HG03025 (cell line): ENCODE results near the gene KLC1.

Experiments used
- ATAC-seq: cut with Tn5 transposase; IDR thresholded peaks from one replicate; pipeline ENCODE4 v1.9.1; 2021; ENCODE audit warnings: mild to moderate bottlenecking, moderate library complexity; ENCODE audit not compliant: unreplicated experiment, low FRiP score

The KLC1 gene

DNA sequence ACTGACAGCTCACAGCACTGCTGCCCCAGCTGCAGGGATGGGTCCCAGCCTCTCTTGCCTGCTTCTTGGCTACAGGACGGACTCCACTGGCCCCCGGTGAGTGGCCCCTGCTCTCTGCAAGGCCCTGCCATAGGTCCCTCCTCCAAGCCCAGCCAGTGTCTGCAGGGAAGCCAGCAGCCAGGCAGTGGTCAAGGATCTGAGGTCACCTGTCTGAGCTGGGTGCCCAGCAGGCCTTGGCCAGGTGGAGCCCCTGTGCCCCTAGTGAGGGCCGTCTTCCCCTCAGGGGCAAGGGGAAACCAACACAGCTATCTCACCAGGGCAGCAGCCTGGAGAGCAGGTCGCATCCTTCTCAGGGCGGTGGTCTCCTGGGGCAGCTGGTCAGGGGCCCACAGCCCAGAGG lies 73.1 kb downstream of the KLC1 start:
- ATAC-seq = no peak

DNA sequence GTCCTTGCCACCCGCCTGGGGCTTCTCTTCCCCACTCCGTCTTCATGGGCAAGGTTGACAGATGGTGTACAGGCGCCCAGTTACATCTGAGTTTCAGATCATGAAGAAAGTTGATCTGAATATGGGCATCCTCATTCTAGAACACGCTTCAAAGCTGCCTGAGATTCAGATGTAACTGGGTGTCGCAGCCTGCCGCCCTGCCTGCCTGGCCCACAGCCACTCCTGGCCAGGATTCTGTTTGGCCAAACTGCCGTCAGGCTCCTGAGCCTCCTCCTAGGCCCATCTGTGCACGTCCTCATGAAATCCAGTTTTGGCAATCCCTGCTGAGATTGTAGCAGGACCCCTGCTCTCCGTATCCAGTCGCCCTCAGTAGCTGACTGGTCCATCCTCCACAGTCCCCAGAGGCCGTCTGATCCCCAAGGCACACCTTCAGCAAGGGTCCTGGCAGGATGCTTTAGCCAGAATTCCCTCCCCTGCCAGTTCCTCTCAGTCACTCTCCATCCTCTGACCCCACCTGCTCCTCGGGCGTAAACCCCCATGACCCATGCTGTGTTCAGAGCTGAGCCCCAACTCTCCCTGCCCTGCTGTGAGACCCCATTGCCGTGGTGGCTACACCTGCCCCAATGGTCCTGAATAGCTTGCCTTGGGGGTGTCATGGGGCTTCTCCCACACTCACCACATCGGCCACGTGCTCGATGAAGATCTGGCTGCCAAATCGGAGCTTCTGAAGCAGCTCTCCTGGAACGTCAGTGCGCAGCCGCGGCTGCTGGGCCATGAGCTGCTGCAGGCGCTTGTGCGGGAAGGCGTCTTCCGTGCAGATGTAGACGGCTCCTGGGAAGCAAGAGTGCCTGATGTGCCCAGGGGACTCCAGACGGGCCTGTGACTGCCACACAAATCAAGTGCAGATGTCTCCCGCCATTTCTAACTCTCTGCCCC lies 73.8 kb downstream of the KLC1 start:
- ATAC-seq = no peak

GRCh38 chr14:103703433-103704385 lies 74.7 kb downstream of the KLC1 start:
- ATAC-seq = no peak

DNA sequence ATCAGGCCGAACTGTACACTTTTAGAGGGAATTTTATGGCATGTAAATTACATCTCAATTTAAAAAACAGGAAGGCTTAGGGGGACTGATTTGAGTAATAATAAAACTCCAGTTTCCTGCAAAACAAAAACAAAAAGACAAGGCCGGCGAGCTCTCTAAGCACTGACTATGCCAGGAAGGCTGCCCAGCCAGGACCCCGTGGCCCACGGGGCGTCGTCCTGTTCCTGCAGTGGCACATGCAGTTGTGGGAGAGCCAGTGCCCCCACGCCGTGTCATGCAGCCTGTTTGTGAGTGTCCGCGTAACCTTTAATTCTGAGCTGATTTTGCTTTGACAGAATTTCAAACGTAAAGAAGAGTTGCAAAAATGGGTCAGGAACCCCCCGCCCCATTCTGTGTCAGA lies 75.7 kb downstream of the KLC1 start:
- ATAC-seq = no peak

DNA sequence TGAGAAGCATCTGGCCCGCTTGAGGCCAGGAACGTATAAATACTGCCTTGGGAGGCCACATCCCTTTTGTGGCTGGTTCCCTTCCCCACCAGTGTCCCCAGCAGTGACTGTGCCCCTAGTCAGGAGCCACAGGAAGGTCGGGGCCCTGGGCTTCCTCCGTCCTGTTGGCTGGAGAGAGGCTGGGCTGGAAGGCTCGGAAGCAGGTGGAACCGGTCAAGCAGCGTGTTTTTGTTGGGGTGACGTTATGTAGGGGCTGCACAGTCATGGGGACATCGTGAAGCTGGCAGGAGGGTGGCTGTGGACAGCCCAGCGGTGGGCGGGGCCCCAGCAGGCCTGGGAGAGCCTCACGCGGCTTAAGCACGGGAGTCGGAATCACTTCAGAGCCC lies 76.1 kb downstream of the KLC1 start:
- no peak for ATAC-seq

DNA sequence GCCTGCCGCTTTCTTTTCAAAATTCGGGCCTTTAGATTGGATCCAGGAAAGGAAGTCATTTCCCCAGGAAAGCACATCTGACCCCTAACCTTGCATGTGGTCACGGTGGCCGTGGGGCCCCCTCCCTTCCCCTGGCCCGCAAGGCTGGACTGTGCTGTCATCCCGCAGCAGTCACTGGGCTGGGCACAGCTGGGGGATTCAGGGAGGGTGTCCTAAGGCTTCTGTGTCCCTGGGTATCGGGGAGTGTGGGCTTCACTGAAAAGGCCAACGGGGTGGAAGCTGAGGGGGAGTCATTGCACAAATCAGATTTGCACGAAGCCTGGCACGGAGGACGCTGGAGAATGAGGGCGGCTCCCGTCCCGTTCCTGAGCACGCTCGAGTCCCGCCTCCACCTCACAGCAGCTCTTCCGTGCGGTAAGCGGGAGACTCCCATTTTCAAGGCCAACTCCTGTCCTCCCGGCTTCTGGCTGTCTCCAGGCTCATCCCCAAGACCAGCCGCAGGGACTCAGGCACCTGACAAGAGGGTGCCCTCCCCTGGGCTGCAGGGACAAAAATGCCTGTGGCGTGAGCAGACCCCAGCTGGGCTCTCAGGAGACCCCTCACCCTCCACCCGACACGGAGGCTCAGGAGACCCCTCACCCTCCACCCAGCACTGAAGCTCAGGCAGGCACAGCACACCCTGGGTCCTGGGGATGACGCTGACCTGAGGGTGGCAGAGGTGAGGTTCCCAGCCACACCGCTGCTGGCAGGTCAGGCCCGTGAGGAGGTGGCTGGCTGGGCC lies 76.7 kb downstream of the KLC1 start:
- no peak for ATAC-seq

DNA sequence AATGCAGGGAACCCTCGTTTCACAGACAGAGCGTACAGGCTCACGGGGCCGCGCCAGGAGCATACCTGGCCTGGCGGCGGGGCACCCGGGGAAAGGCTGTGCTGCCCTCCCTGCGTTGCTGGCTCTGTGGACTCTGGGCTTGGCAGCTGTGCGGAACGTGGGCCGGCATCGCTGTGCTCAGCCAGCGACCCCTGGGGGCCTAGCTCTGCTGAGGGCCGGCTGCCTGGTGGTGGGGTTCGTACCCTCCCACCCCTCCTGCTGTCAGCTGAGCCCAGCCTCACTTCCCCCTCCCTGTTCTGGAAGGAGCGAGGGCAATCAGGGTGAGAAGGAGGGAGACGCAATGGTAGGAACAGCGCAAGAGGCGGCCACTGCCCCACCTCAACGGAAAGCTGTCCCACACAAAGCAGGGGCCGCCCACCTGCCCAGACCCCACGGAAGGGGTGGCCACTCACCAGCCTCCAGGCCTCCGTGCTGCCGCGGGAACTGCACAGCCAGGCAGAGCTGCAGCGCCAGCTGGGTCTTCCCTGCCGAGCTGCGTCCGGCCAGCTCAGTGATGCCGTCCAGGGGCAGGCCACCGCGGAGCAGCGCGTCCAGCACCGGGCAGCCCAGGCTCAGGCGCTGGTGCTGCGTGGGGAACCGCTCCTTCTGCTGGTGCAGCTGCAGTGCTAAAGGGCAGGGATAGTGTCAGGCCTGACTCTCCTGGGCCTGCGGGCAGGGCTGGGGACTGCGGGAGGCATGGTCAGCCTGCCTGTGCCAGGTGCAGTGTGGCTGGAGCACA lies 77.7 kb downstream of the KLC1 start:
- no peak for ATAC-seq

- no peak for ATAC-seq
These were observed 78.6 kb downstream of the KLC1 start for GRCh38 chr14:103707329-103708263.

DNA sequence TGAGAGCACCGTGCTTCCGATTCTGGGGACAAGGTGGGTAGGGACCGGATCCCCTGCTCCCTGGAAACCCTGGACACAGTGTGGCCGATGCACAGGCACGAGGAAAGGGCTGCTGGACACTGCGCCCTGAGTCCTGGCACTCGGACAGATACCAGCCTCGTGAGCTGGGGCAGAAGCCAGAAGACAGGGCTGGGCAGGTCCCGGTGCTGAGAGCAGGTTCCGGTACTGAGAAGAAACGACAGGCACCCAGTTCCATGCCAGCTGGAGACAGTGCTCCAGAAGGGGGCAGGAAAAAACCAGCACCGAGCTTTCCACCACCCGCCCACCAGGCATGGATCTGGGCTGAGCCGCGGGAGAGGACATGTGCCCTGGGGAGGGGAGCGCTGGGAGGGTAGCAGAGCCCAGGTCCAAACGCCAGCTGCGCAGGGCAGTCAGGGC lies 79.8 kb downstream of the KLC1 start:
- ATAC-seq = no peak

DNA sequence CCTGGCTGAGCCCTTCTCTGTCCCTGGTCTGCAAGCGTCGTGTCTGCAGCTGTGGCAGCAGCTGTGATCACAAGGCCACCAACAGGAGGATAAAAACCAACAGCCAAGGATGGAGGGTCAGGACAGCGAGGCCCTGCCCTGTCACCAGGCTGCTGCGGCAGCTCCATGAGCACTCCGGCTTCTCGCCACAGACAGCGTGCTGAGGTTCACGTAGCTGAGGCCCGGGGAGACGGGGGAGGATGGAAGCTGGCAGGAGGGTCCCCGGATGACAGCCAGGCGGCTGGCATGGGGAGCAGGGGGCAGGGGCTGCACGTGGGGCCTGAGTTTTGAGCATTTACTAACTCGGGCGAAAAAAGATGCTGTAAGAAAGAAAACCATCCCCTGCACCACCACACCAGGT lies 80.8 kb downstream of the KLC1 start:
- no peak for ATAC-seq

- no peak for ATAC-seq
These were observed 81.9 kb downstream of the KLC1 start for GRCh38 chr14:103710771-103711377.

GRCh38 chr14:103711516-103712431 lies 82.8 kb downstream of the KLC1 start:
- ATAC-seq = no peak

DNA sequence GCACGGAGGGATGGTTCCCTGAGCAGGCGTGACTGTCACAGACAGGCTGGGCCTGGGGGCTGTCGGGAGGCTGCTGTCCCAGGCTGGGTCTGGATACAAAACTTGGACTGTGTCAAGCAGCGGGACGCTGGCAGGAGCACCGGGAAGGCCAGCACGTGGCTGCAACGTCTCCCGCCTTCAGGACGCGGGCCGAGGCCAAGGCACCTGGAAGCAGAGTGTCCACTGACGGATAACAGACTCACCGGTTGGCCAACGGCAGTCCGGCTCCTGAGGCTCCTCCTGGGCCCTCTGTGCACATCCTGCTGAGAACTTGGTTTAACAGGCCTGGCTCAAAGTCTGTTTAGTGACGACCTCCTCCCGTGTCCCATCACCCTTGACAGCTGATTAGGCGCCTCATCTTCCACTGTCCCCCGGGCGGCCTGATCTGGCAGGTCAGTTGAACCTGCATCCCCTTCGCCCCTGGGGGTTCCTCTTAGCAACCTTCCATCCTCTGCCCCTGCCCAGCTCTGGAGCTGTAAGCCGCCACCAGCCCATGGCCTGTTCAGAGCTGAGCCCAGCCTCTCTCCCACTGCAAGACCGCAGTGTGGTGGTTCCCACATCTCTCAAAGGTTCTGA lies 83.7 kb downstream of the KLC1 start:
- ATAC-seq = no peak

GRCh38 chr14:103713304-103714062 lies 84.5 kb downstream of the KLC1 start:
- ATAC-seq = no peak

GRCh38 chr14:103714063-103714724 lies 85.2 kb downstream of the KLC1 start:
- no peak for ATAC-seq
